NCI-H2196 treated with DMSO at 0.1 percent for 48 hours (cell line): ENCODE results near the gene NARF.
A peak's percentile ranks its signal among the peaks of the same experiment; 100 is the strongest.

ENCODE experiments used
- DNase-seq: peaks from one replicate; lab custom pipeline; 2025; ENCODE audit not compliant: unreplicated experiment; lab: John Stamatoyannopoulos, UW

NARF gene

DNA sequence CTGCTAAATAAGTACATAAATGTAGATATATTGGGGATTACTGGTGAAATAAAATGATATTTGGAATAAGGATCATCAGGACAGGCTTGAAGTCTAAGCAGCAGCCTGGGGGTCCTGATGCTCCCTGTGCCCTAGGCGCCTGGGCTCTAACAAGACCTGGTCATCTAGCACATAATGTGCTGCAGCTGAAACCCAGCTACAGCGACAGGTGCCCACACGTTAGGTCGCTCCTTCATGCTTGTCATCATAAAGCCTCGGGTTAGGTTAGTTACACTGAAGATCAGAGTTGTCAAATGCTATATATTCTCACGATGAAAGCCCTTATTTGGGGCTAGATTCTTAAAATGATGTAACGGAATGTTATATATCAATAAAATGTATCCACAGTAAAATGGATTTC, 11.5 kb downstream of the NARF start:
- no peak for DNase-seq

DNA sequence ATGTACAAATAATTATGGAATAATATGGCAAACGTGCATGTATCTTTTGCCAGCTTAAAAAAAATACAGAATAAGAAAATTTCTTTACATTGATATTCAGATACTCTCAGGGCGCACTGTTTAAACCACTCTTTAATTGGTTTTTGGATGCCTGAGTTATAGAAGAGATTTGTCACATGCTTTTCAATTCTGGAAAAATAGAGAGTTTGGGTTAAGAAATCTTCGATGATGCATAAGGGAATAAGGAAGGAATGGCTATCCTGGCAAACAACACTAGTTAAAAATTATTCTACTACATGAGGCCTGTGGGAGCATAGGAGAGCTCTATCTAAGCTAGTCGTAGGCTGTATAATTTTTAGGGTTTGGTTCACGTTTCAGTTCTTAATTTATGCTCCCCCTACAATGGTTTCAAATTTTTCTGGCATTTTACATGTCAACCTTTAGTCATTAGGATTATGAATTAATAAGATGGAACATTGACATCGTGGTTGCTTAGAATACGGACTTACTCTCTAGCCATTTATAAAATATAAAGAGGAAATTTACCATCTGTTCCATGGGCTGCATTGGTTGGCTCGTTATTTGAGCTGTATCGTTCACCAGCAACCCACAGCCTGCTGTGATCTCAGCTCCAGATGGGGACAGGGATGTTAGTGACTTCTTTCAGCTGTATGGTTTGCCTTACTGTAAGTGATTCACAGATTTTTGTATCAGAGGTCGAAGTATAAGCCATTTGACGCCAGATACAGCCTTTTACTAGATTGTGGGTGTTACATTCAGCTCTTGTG, 15.9 kb downstream of the NARF start:
- no peak for DNase-seq

DNA sequence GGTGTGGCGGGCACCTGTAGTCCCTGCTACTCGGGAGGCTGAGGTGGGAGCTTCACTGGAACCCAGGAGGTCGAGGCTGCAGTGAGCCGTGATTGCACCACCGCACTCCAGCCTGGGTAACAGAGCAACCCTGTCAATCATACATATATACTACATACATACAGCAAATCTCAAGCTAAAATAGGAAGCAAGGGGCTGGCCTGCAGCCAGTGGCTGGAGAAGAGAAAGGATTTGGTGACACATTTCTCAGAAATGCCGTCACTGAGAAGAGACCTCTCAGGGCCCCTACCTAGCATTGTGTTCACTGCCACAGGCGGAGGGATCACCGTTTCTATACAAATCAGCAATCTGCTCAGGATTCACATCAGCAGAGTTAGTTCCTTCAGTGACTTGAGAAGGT, 16.9 kb downstream of the NARF start:
- DNase-seq: no peak

DNA sequence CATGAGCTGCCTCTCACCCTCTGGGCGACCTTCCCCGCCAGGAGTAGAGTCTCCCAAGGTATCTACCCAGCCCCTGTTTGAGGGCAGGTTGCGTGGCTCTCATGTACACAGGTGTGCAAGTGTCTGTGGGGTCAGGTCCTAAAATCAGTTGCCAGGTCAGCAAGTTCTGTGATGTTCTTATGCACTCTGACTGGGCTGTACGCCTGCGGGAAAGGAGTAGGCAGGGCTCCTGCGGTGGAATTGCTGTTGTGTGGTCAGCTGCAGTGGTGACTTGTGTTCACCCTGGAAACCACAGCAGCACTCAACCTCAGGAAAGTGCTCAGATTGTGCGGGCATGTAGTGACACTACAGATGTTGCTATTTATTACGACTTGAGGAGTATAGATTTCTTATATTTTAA, 19.4 kb downstream of the NARF start:
- DNase-seq: no peak

DNA sequence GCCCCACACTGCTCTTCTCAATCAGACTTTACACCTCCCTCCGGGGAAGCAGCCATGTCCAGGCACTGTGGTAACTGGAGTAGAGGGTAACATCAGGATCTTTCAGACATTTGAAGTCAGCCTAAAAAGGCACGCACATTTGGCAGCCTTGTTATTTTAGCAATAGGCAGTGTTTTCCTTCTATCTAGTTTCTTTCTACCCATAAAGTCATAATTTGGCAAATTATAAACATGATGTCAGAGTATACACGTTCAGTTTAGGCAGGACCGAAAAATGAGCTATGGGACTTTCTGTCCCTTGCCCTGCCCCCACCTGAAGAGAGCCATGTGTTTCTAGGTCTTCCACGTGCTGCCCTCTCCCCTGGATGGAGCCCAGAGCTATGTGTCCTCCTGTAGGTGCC, 21.1 kb downstream of the NARF start:
- no peak for DNase-seq

DNA sequence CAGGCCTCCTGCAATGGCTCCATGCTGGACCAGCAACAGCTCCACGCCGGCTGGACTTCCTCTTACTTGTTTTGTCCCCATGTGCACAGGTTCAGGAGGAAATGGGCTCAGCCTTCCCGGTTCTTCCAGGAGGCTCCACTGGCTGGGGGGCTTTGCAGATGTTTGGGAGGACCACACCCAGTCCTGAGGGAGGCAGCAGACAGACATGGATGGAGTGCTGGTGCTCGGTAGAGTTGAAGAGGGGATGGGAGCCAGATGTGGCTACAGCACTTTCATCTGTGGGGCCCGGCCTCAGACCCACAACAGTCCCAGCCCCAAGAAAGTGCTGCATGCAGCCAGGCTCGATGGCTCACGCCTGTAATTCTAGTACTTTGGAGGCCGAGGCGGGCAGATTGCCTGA, 21.8 kb downstream of the NARF start:
- DNase-seq: no peak

DNA sequence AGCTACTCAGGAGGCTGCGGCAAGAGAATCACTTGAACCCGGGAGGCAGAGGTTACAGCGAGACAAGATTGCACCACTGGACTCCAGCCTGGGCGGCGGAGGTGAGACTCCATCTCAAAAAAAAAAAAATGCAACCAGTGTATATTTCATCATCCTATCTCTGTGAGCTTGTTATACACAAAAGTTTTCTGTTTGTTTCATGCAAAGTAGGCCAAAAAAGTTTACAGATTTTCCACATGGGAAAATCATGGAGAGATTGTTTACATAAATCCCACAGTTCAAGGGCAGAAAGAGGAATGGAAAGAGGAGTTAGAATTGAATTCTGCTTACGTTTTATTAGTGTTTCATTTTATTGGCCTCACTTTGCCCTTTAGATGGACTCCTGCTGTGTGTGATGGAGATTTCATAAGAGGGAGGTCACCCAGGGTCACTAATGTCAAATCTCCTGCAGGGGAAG, 24.7 kb downstream of the NARF start:
- DNase-seq: no peak

DNA sequence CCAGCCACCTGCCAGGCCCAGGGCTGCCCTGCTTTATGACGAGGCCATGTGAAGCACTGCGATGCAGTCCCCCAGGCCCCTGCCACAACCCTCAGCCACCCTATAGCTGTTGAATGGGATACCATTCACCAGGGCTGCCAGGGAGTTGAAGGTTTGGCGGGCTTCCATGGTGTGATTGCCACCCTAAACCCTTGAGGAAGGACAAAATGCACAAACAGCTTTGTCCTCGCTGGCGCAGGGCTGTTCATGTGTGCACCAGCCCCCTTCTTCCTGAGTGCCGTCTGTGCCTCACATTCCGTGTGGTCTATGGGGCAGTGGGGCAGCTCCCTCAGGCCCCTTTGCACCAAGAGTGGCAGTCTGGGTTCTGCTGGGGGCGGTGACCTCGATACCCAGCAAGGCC, 25.3 kb downstream of the NARF start:
- DNase-seq: no peak

DNA sequence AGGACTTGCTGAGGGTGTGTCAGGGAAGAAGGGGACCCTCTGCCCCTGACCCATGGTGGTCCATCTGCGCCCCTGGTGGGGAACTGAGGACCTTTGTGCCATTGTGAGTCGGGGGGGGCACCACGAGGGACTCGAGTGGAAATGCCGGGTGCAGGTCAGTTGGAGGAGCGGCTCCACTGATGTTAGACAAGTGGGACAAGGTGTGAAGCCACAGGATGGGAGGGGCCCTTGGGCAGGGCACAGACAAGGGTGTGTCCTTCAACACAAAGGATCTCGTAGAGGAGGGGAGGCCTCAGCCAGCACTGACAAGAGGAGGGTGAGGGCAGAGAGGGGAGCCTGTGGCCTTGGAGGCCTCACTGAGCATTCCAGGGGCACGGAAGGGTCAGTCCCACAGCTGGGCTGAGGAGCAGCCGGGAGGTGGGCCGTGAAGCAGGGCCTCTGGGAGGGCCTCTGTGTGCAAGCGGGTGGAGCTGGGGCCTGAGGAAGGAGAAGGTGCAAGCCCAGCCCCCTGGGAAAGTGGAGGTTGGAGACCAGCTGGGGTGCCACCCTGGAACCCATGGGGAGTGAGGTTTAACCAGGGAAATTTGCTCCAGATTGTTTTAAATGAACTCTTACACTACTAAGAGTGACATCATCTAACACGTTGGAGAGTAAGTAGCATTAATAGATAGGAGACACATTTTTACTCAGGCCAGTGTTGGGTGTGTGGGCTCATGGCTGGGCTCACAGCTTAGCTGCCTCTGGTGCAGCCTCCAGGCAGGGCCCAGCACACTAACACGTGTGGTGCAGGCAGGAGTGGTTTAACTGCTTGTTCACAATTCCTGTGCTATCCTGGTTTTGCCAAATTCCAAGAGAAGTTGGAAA, 27.9 kb downstream of the NARF start:
- no peak for DNase-seq

DNA sequence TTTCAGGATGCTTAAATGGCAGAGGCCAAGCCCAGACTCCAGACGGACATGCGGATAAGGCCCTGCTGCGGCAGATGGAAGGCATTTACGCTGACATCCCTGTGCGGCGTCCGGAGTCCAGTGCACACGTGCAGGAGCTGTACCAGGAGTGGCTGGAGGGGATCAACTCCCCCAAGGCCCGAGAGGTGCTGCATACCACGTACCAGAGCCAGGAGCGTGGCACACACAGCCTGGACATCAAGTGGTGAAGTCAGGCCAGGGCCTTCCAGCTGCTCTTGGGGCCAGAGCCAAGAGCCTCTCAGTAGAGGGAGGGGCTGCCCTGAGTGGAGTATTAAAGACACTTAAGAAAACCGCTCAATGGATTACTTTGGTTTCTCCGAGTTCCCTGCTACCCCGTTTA, 29.4 kb downstream of the NARF start:
- DNase-seq: no peak

DNA sequence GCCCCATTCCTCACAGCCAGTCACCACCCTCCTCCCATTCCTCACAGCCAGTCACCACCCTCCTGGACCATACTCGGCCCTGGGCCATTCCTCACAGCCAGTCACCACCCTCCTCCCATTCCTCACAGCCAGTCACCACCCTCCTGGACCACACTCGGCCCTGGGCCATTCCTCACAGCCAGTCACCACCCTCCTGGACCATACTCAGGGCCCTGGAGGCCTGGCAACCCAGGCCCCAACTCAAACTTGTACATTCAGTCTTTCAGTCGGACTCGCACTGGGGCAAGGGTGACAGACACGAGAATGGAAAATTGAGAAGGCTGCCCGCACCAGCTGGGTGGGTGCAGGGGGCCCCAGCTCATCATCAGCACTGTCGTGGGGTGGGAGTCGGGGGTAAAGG, 30.6 kb downstream of the NARF start:
- no peak for DNase-seq

DNA sequence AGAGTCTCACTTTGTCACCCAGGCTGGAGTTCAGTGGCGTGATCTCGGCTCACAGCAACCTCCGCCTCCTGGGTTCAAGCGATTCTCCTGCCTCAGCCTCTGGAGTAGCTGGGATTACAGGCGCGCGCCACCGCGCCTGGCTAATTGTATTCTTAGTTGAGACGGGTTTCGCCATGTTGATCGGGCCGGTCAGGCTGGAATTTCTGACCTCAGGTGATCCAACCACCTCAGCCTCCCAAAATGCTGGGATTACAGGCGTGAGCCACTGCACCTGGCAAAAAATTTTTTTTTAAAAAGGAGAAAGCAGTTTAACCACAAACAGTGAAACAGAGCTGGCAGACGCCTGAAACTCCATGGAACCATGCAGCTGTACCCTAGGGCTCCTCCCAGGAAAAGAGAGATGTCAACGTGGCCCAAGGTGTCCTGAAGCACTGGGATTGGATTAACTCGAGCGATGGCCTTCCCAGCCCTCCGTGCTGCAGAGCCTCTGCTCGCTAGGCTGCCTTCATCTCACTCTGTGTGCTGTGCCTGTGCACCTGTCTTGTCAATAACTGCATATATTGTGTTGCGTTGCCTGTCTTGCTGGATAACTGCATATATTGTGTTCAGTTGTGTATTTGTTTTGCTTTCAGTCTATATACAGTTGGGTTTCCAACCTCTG, 31.4 kb downstream of the NARF start:
- DNase-seq: no peak

DNA sequence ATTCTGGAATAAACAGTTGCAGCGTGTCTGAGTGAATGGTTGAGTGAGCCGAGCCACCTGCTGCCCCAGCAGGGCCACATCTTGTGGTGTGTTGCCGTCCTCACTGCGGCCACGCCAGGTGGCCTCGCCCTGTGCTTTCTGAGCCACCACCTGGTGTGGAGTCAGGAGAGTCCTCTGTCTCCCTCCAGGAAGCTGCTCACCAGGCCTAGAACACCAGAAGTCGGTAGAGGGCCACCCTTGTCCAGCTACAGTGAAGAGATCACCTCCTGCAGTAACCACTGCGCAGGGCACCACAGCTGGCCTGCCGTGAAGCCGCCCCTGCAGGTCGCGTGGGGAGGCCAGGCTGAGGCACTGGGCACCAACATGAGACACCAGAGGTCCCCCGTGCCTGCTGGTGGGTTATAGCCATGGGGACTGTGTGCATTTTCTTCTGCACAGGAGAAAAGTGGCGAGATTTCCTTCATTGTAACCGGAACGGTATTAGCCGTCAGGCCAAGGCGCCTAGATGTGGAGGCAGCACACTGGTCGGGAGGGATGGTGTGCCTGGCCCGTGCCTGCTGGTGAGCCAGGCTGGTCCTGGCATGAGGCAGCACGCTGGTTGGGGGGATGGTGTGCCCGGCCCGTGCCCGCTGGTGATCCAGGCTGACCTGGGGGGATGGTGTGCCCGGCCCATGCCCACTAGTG, 32.1 kb downstream of the NARF start:
- DNase-seq: peak; percentile 27

DNA sequence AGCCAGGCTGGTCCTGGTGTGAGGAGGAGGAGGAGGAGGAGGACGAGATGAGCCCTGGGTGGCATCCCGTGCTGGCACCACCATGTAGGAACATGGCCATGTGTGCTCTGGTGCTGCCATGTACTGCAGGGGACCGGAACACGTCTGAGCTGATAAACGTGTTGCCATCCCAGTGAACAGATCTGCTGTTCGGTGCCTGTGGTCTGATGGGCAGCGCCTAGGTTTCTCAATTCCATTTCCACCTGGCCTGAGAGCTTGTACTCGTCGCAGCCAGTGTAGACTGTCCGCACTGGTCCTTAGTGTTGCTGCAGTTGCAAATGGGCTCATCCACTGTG, 32.6 kb downstream of the NARF start:
- DNase-seq: no peak

DNA sequence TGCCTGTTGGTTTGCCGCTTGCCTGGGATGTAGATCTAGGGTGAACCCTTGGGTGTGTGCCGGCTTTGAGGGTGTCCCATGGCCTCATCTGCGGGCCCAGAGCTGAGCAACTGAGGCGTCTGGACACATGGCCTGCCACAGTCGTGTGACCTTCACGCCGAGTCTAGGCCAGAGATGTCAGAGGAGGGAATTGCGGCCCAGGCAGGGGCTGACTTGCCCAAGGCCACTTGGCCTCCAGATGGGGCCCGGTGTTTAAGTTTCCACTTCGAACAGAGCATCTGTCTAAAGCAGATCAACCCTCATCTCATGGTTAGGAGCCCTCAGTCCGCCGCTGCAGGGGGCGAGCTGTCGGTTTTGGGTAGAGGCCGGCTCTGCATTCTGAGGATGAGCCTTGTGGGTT, 33.0 kb downstream of the NARF start:
- DNase-seq: no peak

DNA sequence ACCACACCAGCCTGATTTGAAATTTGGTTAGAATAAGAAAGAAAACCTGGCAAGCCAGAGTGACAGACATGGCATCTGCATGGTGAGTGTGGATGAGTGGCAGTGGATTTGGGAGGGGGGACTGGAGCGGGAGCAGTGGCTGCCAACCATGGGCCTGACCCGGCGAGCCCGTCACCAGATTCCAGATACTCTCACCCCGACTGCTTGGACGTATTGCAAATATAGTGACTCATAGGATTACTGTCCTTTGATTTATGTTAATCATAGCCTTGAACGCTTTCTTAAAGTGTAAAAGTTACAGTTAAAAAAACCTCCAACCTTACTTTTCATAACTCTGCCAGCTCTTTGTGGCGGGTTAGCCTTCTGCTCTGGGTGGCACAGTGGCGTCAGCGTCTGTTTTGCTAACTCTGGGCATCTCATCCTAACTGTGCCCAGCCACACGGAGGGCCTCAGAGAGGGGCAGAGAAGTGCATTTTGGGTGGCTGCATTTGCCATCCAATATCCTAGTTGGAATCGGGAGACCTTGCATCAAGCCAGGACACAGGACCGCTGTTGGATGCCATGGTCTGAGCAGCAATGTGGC, 34.2 kb downstream of the NARF start:
- DNase-seq: no peak

DNA sequence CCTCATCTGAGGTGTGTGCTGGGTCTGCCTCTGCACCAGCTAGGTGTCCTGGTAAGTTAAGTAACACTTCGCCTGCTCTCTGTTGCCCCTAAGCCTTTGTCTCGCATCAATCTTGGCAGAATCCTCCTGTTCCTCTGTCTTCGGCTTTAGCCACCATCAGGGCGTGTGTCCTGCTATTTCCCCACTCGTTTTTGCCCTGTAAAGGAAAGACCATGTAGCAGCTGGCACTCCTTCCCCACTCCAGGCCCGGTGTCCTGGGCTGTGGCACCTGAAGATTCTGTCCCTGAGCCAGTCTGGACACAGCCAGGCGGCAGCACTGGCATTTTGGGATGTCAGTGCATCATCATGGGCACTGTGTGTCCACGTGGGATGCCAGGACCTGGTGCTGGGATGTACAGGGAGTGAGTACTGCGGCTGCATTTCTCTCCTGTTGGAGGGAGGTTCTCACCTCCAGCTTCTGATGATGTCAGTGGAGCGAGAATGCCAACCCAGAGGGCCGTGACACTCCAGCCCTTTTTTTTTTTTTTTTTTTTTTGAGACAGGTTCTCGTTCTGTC, 34.8 kb downstream of the NARF start:
- no peak for DNase-seq

DNA sequence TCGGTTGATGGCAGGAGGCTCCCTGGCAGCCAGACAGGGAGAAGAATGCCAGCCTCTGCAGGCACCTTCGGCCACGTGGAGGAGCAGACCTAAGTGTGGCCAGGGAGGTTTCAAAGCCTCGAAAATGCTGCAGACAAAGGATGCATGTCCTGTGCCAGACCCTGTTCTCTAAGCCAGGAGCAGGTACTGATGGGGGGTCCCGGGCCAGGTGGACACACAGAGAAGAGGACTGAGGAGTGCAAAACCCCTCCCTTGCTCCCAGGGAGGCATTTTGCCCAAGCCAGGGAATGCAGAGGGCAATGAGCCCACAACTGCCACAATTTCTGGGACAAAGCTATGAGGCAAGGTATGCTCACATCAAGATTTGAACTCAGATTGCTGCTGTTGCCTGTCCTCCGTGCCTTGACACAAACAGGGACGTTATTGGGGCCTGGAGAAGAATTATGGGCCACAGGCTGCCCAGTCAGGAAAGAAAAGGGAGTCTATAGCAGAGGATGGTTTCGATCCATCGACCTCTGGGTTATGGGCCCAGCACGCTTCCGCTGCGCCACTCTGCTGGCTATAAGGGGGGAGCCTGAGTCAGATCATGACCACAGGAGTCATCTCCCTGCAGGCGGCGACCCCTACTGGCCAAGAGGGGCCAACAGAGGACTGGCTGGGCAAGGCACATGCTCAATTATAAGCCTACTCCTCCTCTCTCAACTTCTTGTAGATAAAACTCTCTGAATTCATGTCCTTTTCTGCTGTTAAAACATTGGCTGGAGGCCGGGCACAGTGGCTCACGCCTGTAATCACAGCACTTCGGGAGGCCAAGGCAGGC, 35.9 kb downstream of the NARF start:
- peak; percentile 66 for DNase-seq

DNA sequence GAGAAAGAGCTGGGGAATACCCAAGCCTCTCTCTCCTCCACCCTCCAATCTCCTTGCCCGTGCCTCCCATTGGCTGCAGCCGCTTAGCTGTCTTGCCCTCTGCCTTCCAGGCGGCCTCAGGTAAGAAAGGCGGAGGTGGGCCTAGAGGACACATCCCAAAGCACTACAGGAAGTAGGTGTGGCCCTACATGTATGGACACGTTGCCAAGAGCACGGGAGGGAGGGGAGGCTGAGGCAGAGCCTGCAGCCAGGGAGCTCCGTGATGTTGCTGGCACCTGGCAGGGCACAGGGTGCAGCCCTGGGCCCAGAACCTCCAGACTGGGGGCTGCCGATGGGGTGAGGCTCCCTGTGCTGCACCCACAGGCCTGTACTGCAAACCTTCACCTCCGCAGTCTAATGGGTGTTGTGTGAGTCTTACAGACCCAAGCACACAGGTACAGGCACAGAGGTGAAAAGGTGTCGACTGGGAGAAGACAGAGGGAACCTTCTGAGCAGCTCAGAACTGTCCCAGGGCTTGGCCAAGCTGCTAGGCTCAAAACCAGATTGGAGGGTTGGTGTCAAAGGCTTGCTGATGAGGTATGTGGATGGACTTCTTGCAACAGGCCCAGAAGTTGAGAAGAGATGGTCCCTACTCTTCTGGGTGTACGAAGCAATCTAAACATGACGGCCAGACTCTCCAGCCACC, 37.4 kb downstream of the NARF start:
- peak; percentile 98 for DNase-seq
